Measurements from ENCODE around the gene SMG7. TPM values are rescaled to one million over a fixed set of nuclear protein-coding genes. Genes with fewer than 3 reads are reported as not detected.

The SMG7 gene
- total and polyA plus RNA-seq, 2 of the 4 experiments (the other 2 are of a cell fraction), result 18.1 to 22.6 TPM

DNA sequence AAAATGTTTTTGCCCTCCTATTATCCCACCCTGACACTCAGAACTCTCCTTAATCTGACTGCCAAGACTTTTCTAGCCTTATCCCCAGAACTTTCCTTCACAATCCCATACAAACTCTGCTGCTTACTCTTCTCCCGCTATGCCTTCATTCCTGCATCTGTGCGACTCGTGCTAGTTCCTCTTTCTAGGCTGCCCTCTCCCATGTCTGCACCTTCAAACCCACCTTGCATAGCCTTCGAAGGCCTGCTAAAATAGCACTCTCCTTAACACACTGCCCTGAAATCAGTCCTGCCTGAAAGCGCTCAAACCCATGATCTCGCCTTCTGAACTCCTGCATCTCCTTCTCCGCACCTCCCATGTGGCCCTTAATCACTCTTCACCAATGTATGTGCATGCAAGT, 120.4 kb downstream of the SMG7 start:
- CTCF ChIA-PET, result no interaction called here
- H4K8ac ChIP-seq (ENCODE audit: low read depth in 2 of 2, low read length in 2 of 2), result no peak overlapping the region

More for the DNA sequence above, 120.4 kb downstream of the SMG7 start:
- Histone ChIP-seq H3K23ac (ENCODE audit: low read depth, low read length) (no peak overlapping the region), H3K9me3 (ENCODE audit: control insufficient read depth, insufficient read depth, low read length) (no peaks in the 10 kb centered on the region), H3K27me3 (ENCODE audit: control insufficient read depth, insufficient read depth, low read length) (no peaks in the 10 kb centered on the region), H3K4me1 (ENCODE audit: control insufficient read depth, insufficient read depth, low read length) (0 out of 2 replicates have a peak, but pooled peaks cover 2% of the 10 kb centered on the region), H4K5ac (ENCODE audit: low read depth, low read length) (no peak overlapping the region), H4K91ac (ENCODE audit: insufficient read depth, low read depth, low read length) (no peak overlapping the region), H3K9me1 (ENCODE audit: insufficient read depth, low read length) (no peaks in the 10 kb centered on the region; the same call in 1 of the 2 replicates), H3K56ac (ENCODE audit: extremely low read depth, insufficient read depth, low read length) (no peak overlapping the region), H3K4me2 (ENCODE audit: low read depth, low read length) (no peak overlapping the region), H3K9ac (ENCODE audit: low read depth, low read length) (no peak overlapping the region), H2AK5ac (ENCODE audit: low read depth, low read length) (no peak overlapping the region), H2BK20ac (ENCODE audit: low read depth, low read length) (no peak overlapping the region), H3K27ac (ENCODE audit: insufficient read depth, low read length) (no peak overlapping the region), H3K14ac (replicated peaks; ENCODE audit: low read depth, low read length) (no peak overlapping the region), H3K4me3 (ENCODE audit: insufficient read depth, low read depth, low read length) (no peak overlapping the region), H3K36me3 (ENCODE audit: control insufficient read depth, insufficient read depth, low read length) (no peaks in the 10 kb centered on the region), H3K18ac (ENCODE audit: low read depth, low read length) (no peak overlapping the region), H2BK15ac (ENCODE audit: low read depth, low read length) (no peak overlapping the region), H3K79me1 (ENCODE audit: low read depth in 1 of 2, low read length in 2 of 2) (no peaks in the 10 kb centered on the region), H2AK9ac (replicated peaks; ENCODE audit: low read depth, low read length, poor library complexity) (no peak overlapping the region), H3K4ac (ENCODE audit: low read depth, low read length) (no peak overlapping the region), H2BK120ac (ENCODE audit: low read depth, low read length) (no peak overlapping the region), H2BK5ac (ENCODE audit: low read depth, low read length, poor library complexity, severe bottlenecking) (no peak overlapping the region), H2AFZ (replicated peaks; ENCODE audit: low read length, poor library complexity) (no peak overlapping the region), H4K20me1 (ENCODE audit: insufficient read depth, low read length) (no peaks in the 10 kb centered on the region)
- ATAC-seq (ENCODE audit: low read depth) (no peak), DNase-seq (no peak)
- no TSS peak for BruUV-seq (replicated peaks)
- intact Hi-C loops (cut with micrococcal nuclease), result no loop called here
- dilution Hi-C loops (cut with HindIII; ENCODE audit: low sequenced_read_pairs, unreplicated experiment), result no loop called here
- POLR2A ChIA-PET (ENCODE audit: unreplicated experiment), result no interaction called here
- in situ Hi-C loops (cut with MboI; ENCODE audit: low sequenced_read_pairs), result no loop called here
- TF ChIP-seq RFX5 (IDR thresholded peaks at IDR 0.05; ENCODE audit: low read depth, low read length) (no peak), RAD21 (IDR thresholded peaks at IDR 0.05; ENCODE audit: low read length) (no peak)
- 90% methylated on average over 5 of the region's 7 CpGs; no CpG with 5 or more reads in 1 of the 2 experiments for WGBS, 2 experiments (ENCODE audit: extremely low coverage in 2 of 2, insufficient read length in 1 of 2)

Data from IMR-90 (cell line).